Suppressor macrophage treated with lipopolysaccharide for 1 hour (primary cell): ENCODE results near the gene UNC5C.
"Not testable (repeated sequence)": the region's sequence is repeated elsewhere in the genome, so short reads cannot be mapped to it uniquely, and the experiment has no call there.

Experiments
- DNase-seq, 3 donors: peaks; one replicate each; pipeline ENCODE4 v3.0.0-alpha.2; 2020 to 2022

Gene UNC5C

DNA sequence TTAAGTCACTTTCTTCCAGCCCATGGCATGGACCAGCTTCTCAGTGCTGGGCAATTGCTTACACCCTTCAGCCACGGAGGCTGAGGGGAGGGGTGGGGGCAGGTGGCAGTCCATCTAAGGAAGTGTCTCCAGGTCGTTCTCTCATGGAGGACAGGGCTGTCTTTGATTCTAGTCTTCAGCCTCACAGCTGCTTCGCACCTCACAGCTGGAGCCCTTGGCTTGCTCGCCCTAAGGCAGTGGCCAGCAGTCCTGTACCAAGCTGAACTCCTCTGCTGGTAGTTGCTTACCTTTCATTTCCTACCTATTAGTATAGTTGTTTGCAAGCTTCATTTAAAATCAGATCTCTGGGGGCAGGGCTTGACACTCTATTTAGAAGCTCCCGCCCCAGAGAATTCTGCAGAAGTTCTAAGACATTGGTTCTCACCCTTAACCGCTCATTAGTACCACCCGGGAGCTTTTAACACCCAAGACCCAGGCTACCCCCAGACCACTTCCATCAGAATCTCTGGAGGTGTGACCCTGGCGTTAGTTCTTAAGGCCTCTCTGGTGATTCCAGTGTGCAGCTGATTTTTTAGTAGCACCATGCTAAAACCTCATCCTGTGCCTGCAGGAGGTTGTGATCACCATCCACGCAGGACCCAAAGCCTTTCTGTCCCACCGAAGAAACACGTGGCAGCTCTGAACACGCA is 386.8 kb downstream of the UNC5C start:
- DNase-seq = no peak

DNA sequence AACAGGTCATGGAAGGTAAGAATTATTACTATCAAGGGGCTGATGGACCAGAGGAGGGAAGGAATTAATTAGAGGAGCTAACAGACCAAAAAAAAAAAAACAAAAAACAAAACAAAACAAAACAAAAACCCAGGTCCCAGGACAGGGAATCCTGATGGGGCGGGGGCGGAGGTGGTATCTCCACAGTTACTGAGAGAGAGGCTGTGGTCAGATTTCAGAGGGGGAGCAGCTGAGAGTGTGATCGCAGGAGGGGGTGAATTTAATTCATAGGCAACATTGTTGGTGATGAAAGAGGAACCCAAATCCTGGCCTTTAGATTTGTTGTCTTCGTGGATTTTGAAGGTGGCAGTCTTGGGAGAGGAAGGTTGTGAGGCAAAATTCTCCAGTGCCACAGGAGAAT is 389.4 kb downstream of the UNC5C start:
- no peak for DNase-seq

DNA sequence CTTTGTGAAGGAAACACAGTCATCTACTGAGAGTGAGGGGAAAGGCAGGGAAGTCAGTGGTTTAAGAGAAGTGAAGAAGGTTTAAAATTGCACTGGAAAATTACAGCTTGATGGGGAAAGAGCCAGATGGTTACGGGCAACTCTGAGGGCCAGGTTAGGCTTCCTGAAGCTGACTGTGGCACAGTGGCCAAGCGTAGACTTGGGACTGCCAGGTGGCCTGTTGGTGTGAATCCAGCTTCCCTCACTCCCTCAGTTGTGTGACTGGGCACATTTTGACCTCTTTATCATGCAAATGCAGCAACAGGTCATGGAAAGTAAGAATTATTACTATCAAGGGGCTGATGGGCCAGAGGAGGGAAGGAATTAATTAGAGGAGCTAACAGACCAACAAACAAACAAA is 390.1 kb downstream of the UNC5C start:
- DNase-seq = no peak

DNA sequence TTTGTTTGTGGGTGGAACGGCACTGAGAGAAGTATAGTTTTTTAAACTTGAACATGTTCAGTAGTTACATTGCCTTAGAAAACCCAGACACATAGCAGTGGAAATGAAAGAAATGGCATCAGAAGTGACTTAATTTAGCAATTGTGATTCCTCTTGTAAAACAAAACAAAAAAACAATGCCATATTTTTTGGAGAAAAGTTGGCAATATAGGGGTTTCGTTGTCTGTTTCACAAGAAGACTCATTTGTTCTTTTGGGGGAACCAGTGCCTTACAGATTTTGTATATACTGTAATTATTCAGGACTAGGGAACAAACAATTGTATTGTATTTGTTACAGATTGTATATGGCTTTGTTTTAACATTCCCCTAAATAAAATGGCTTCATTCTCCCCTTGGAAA is 390.7 kb downstream of the UNC5C start:
- no peak for DNase-seq

- no peak for DNase-seq
These were observed 391.2 kb downstream of the UNC5C start for GRCh38 chr4:95157596-95157995.

GRCh38 chr4:95156452-95156765 is 392.4 kb downstream of the UNC5C start:
- DNase-seq = no peak

GRCh38 chr4:95155759-95156451 is 392.9 kb downstream of the UNC5C start:
- peak; percentile 15 to 56 (median 43) for DNase-seq

- DNase-seq = no peak
These were observed 395.6 kb downstream of the UNC5C start for GRCh38 chr4:95153182-95153581.

DNA sequence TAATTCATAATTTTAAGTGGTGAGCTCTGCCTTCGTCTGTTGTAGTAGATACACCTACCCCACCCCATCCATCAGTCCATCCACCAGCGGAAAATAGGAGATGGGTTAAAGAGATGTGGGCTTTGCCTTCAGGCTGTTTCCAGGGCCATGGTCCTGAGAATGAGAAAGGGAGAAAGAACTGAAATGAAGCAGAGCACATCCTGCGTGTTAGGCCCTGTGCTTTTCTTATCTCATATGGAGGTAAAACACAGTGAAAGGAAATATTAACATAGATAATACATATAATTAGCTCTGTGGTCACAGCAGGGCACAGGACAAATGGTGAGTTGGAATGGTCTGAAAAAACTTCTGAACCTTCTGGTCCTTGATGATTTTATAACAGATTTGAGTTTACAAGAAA is 397.5 kb downstream of the UNC5C start:
- DNase-seq = no peak

GRCh38 chr4:95142932-95143331 is 405.8 kb downstream of the UNC5C start:
- no peak for DNase-seq

- no peak for DNase-seq
These were observed 407.4 kb downstream of the UNC5C start for GRCh38 chr4:95141361-95141760.

DNA sequence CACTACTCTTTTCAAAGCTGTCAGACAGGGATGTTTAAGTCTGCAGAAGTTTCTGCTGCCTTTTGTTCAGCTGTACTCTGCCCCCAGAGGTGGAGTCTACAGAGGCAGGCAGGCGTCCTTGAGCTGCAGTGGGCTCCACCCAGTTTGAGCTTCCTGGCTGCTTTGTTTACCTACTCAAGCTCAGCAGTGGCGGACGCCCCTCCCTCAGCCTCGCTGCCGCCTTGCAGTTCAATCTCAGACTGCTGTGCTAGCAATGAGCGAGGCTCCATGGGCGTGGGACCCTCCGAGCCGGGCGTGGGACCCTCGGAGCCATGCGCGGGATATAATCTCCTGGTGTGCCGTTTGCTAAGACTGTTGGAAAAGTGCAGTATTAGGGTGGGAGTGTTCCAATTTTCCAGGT is 409.3 kb downstream of the UNC5C start:
- DNase-seq = not testable (repeated sequence)

DNA sequence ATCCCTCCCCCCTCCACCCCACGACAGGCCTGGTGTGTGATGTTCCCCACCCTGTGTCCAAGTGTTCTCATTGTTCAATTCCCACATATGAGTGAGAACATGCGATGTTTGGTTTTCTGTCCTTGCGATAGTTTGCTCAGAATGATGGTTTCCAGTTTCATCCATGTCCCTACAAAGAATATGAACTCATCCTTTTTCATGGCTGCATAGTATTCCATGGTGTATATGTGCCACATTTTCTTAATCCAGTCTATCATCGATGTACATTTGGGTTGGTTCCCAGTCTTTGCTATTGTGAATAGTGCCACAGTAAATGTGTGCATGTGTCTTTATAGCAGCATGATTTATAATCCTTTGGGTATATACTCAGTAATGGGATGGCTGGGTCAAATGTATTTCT is 414.8 kb downstream of the UNC5C start:
- not testable (repeated sequence) for DNase-seq

GRCh38 chr4:95129821-95130311 is 418.9 kb downstream of the UNC5C start:
- DNase-seq = peak; percentile 85 to 98 (median 97)

GRCh38 chr4:95129031-95129430 is 419.7 kb downstream of the UNC5C start:
- DNase-seq = no peak

DNA sequence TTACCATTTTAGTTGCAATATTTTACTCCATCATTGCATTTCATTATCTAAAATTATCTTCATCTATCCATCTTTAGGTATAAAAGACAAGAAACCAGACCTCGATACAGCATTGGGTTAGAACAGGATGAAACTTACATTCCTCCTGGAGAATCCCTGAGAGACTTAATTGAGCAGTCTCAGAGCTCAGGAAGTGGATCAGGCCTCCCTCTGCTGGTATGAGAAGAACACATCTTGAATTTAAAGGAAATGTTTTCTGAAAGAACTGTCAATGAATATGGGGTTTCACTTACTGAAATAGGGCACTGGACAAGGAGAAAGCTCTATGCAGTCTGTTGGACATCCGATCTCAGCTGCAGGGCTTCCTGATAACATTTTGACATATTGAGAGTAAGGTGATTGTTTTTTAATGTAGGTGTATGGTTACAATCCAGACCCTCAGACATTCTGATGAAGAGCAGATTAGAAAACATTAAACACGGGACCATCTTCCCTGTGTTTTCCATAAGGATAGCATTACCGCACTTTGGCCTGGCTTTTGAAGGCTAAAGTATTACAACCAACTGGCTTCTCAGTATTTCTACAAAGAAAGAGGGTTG is 423.8 kb downstream of the UNC5C start:
- peak; percentile 29 to 38 (median 34) for DNase-seq

GRCh38 chr4:95122001-95122400 is 426.8 kb downstream of the UNC5C start:
- no peak for DNase-seq

GRCh38 chr4:95120456-95120855 is 428.3 kb downstream of the UNC5C start:
- DNase-seq = no peak

DNA sequence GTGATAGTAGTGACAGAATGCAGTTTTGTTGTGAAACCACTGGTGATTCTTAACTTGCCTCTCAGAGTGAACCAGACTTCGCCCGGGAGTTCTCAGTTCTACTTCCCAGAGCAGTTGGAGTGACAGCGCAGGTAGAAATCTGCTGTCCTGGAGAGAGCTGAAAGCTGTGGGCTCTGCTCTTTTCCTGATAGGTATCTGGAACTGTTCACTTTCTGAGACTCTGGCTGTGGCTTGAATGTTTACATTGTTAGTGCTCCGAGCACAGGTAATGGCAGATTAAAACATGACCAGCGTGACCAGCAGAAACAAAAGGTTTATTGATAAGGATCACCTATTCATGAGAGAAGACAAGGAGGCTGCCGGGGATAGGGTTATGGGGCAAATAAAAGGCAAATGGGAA is 430.3 kb downstream of the UNC5C start:
- DNase-seq = no peak

- DNase-seq = no peak
These were observed 434.3 kb downstream of the UNC5C start for GRCh38 chr4:95114521-95114920.
